AG04449 (cell line): ENCODE measurements around the gene IGF2R.

ENCODE experiments used
- CTCF ChIA-PET: fragments of 350-600 bp; formaldehyde crosslinking; extraction: SDS; loops from one replicate; lab custom pipeline; 2021; ENCODE audit warnings: antibody characterized with exemption; lab: Yijun Ruan, JAX
- POLR2A ChIA-PET: fragments of 400-600, 350-600 bp; formaldehyde crosslinking; extraction: SDS; loops from one replicate; lab custom pipeline; 2020; ENCODE audit warnings: antibody characterized with exemption, inconsistent platforms; lab: Yijun Ruan, JAX
- DNase-seq: peaks from one replicate; pipeline ENCODE4 v3.0.0-alpha.2; 2010; ENCODE audit warnings: low read depth, low spot score
- H3K4me3 ChIP-seq: 2 replicates; pipeline ENCODE4 v1.5.1; 2011; ENCODE audit warnings: low read depth, mild to moderate bottlenecking, control low read depth, low read length
- TF ChIP-seq, protein P1 (sequence below): IDR thresholded peaks from one replicate; pipeline ENCODE4 v1.5.1; 2011; ENCODE audit warnings: mild to moderate bottlenecking, moderate library complexity, low read length, control low read depth, inconsistent platforms; ENCODE audit not compliant: insufficient read depth; ENCODE audit errors: missing control alignments

Gene IGF2R

DNA sequence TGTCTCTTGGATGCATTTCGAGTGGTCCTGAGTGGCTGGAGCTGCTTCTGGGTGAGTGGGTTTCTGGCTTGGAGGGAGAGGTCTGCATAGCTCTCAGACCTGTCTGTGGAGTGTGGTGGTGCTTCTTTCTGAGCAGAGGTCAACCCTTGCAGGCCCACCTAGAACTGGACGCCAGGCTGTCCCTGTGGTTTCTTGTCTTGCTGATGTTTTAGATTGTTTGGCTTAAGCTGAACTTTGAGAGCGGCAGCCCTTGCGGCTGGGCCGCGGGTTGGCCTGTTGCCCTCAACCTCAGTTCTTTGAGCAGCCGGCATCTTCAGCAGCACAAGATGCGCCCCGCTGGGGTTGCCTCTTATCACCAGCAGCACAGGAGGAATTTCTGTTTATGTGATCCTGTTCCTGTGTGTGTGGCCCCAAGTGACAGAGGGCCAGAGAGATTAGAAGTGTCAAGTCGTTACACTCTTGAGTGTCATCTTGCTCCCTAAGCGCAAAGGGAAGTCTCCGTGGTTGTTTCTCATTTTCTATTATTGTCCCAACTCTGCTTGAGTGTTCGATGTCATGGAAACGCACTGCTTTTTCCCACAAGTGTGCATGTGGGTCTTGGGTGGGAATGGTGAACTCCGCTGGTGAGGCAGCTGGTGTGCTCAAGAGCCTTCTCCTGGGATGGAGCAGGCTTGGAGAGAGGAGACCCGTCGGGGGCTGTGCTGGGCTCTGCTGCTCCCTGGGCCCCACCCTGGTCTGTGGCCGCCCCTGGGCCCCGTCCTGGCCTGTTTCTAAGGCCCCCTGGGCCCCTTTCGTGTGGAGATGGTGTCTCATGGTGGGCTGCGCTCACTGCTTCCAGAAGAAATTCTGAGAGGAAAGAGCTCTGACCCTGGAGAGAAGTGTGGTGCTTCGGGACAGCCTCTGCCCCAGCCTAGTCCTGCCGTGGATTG is 132.7 kb downstream of the IGF2R start:
- ChIA-PET CTCF (interaction anchor here (1.2 to 6.5 kb wide), 8 partner anchors 9 to 433 kb away, joined by 3 to 63 read pairs (median 3); no protein-coding TSS in a partner anchor), POLR2A (no interaction called here)
- TF ChIP-seq, protein P1, sequence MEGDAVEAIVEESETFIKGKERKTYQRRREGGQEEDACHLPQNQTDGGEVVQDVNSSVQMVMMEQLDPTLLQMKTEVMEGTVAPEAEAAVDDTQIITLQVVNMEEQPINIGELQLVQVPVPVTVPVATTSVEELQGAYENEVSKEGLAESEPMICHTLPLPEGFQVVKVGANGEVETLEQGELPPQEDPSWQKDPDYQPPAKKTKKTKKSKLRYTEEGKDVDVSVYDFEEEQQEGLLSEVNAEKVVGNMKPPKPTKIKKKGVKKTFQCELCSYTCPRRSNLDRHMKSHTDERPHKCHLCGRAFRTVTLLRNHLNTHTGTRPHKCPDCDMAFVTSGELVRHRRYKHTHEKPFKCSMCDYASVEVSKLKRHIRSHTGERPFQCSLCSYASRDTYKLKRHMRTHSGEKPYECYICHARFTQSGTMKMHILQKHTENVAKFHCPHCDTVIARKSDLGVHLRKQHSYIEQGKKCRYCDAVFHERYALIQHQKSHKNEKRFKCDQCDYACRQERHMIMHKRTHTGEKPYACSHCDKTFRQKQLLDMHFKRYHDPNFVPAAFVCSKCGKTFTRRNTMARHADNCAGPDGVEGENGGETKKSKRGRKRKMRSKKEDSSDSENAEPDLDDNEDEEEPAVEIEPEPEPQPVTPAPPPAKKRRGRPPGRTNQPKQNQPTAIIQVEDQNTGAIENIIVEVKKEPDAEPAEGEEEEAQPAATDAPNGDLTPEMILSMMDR, result no peak

DNA sequence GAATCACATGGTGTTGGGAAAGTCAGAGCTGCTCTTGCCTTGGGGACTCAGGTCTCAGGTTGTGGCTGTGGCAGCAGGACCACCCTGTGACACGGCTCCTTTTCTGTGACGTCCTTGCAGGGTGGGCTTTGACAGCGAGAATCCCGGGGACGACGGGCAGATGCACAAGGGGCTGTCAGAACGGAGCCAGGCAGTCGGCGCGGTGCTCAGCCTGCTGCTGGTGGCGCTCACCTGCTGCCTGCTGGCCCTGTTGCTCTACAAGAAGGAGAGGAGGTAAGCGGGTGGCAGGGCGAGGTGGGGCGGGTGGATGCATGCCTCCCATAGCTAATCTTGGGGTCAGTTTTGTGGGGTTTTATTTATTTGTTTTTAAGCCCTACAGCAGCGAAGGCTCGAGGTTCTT is 133.5 kb downstream of the IGF2R start:
- ChIA-PET CTCF (interaction anchor here (1.2 to 4.2 kb wide), 4 partner anchors 14 to 353 kb away, joined by 3 to 17 read pairs (median 8); no protein-coding TSS in a partner anchor), POLR2A (no interaction called here)
- no peak overlapping the region for H3K4me3 ChIP-seq
- no peak for DNase-seq
- TF ChIP-seq, protein P1, result no peak

More for the DNA sequence above, 132.7 kb downstream of the IGF2R start:
- DNase-seq, result no peak
- H3K4me3 ChIP-seq, result no peak overlapping the region

DNA sequence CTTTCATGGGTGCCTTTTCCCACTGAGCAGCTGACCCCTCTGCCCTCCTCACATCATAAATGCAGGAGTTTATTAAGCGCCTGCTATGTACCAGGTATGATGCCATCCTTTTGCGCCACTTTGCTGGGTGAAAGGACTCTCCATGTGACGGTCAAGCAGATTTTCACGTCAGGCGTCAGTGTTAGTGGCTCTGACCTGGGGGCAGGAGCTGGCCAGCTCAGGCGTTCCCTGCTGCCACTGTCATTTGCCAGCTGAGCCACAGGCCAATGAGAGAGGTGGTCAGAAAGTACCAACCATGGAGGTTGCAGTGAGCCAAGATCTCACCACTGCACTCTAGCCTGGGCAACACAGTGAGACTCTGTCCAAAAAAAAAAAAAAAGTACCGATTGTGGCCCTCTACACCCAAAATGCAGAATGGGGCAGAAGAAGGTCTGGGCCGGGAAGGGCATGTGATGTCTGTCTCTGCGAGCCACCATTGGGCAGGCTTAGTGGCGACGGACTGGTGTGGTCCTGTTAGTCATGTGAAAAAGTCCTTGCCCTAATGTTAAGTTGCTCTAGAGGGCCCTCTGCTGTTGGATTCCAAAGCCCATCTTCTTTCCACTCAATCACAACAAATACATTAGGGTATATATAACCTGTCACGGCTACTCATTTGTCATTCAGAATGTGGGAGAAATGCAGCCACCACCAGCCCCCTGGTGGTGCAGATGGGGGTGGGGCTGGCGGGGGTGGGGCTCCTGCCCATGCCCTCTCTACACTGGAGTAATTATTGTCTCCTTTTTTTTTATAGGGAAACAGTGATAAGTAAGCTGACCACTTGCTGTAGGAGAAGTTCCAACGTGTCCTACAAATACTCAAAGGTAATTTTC is 134.3 kb downstream of the IGF2R start:
- no peak overlapping the region for H3K4me3 ChIP-seq
- ChIA-PET CTCF (interaction anchor here (1.2 to 4.2 kb wide), 2 partner anchors 15 to 240 kb away, joined by 3 to 17 read pairs; no protein-coding TSS in a partner anchor), POLR2A (no interaction called here)
- TF ChIP-seq, protein P1, result peak; percentile 36
- no peak for DNase-seq

DNA sequence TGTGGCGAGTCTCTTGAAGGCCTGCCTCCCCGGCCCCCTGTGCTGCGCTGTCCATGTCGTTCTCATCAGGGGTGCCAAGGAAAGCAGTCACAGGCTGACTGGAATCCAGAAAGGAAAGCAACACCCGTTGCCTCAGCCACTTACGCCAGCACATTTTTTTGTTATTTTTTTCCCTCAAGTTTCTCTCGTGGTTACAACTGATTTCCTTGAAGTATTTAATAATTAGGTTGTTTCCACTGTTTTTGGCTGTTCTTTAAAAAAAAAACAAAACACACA is 134.9 kb downstream of the IGF2R start:
- DNase-seq, result no peak
- H3K4me3 ChIP-seq, result no peak overlapping the region
- TF ChIP-seq, protein P1, result no peak
- ChIA-PET CTCF (interaction anchor here (4.2 kb wide), 1 partner anchor 15 kb away, joined by 17 read pairs; no protein-coding TSS in a partner anchor), POLR2A (no interaction called here)

DNA sequence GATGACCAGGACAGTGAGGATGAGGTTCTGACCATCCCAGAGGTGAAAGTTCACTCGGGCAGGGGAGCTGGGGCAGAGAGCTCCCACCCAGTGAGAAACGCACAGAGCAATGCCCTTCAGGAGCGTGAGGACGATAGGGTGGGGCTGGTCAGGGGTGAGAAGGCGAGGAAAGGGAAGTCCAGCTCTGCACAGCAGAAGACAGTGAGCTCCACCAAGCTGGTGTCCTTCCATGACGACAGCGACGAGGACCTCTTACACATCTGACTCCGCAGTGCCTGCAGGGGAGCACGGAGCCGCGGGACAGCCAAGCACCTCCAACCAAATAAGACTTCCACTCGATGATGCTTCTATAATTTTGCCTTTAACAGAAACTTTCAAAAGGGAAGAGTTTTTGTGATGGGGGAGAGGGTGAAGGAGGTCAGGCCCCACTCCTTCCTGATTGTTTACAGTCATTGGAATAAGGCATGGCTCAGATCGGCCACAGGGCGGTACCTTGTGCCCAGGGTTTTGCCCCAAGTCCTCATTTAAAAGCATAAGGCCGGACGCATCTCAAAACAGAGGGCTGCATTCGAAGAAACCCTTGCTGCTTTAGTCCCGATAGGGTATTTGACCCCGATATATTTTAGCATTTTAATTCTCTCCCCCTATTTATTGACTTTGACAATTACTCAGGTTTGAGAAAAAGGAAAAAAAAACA is 136.1 kb downstream of the IGF2R start:
- TF ChIP-seq, protein P1, result no peak
- ChIA-PET CTCF (interaction anchor here (0.7 to 4.2 kb wide), 4 partner anchors 16 to 350 kb away, joined by 3 to 17 read pairs (median 9); no protein-coding TSS in a partner anchor), POLR2A (no interaction called here)
- H3K4me3 ChIP-seq, result no peak overlapping the region
- DNase-seq, result no peak
